GM21360 (cell line): Measurements from ENCODE around the gene CBFA2T3.

Source experiments
- ATAC-seq: cut with Tn5 transposase; IDR thresholded peaks from one replicate; pipeline ENCODE4 v1.9.1; 2021; ENCODE audit warnings: mild to moderate bottlenecking, moderate library complexity; ENCODE audit not compliant: unreplicated experiment

Gene CBFA2T3

DNA sequence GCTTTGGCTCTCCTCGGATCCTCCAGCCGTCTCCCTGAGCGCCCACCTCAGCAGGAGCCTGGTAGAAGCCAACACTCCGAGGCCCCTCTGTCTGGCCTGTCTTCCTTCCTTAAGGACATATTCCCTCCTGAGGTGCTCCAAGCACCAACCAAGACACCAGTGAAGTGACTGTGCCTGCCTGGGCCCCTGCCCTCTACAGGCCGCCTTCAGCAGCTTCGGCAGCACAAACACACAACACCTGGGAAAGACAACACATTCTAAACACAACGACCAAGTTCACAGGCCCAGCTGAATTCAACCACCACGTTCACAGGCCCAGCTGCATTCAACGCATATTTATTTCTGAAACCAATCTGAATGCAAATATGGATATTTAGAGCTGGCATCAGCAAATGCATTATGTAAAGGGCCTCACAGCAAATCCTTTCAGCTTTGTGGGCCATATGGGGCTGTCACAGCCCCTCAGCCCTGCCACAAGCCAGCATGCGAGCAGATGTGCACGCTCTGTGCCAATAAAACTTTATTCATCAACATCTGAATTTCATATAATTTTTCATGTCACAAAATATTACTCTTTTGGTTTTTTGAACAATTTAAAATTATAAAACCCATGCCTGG lies 132.5 kb downstream of the CBFA2T3 start:
- no peak for ATAC-seq

GRCh38 chr16:88843256-88843655 lies 133.8 kb downstream of the CBFA2T3 start:
- ATAC-seq: no peak

GRCh38 chr16:88842806-88843205 lies 134.2 kb downstream of the CBFA2T3 start:
- no peak for ATAC-seq

- no peak for ATAC-seq
Measured at GRCh38 chr16:88842308-88842756, 134.7 kb downstream of the CBFA2T3 start.

DNA sequence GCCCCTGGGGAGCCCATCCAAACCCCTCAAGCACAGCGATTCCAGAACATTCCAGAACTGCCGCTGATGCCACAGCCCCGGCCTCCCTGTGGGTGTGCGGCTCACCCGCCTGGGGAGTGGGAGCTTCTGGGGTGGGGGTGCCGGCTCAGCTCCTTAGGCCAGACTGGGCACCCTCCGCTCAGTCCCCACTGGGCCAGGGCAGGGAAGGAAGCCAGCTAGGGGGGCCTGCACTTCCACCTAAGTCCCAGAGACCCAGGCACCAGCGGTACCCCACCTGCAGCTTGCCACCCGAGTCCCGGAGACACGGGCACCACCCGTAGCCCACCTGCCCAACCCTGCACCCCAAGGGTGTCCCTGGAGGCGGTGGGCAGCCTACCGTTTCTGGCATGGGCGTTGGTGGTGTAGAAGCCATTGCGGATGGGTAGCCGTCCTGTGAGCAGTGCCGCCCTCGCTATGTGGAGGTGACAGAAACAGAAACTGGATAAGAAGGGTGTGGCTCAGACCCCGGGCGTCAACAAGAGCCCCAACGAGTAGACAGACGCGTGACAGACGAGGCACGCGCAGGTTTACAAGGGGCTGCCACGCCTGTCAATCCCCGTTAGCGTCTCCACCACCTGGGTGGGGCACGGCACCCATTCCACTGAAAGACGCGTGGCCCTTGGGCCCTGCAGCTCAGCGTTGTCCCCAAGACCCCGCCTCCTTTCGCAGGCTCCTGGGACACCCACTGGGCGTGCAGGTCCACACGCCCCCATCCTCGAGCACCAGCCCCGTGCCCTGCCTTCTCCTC lies 135.3 kb downstream of the CBFA2T3 start:
- ATAC-seq: no peak

- ATAC-seq: no peak
Measured at GRCh38 chr16:88840600-88841215, 136.3 kb downstream of the CBFA2T3 start.

GRCh38 chr16:88839745-88840599 lies 137.0 kb downstream of the CBFA2T3 start:
- no peak for ATAC-seq

DNA sequence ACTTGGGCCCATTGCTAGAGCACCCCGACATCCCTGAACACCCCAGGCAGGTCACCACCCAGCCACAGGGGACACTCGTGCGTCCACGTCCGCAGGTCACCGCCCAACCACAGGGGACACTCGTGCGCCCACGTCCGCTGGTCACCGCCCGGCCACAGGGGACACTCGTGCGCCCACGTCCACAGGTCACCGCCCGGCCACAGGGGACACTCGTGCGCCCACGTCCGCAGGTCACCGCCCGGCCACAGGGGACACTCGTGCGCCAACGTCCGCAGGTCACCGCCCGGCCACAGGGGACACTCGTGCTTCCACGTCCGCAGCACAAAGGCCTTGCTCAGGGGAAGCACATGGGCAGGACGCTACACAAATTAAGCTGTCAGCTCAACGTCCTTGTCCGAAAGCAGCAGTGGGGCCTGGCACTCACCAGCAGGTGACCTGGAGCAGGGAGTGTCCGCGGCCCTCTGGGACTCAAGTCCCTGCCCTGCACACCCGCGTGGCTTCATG lies 137.9 kb downstream of the CBFA2T3 start:
- ATAC-seq: no peak

DNA sequence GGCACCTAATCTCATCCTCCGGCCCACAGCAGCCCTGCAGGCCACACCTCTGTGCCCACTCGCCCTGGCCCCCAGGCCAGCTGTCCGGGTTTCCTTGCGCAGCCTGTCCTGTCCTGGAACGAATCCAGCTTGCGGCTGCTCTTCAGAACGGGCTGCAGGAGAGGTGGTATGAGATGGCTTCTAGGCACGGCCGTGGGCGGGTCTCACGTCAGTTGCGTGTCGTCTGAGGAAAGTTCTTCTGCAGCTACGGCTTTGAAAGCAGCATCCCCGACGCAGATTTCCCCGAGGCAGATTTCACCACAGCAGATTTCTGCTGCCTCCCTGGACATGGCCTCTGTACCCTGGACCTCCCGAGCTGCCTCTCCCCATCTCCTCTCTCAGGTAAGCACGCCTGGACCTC lies 138.4 kb downstream of the CBFA2T3 start:
- no peak for ATAC-seq

- no peak for ATAC-seq
Measured at GRCh38 chr16:88837806-88838205, 139.2 kb downstream of the CBFA2T3 start.

- ATAC-seq: no peak
Measured at GRCh38 chr16:88836791-88837190, 140.2 kb downstream of the CBFA2T3 start.

GRCh38 chr16:88835818-88836217 lies 141.2 kb downstream of the CBFA2T3 start:
- ATAC-seq: no peak

- ATAC-seq: no peak
Measured at GRCh38 chr16:88835383-88835782, 141.6 kb downstream of the CBFA2T3 start.

- ATAC-seq: no peak
Measured at GRCh38 chr16:88834670-88835069, 142.3 kb downstream of the CBFA2T3 start.

DNA sequence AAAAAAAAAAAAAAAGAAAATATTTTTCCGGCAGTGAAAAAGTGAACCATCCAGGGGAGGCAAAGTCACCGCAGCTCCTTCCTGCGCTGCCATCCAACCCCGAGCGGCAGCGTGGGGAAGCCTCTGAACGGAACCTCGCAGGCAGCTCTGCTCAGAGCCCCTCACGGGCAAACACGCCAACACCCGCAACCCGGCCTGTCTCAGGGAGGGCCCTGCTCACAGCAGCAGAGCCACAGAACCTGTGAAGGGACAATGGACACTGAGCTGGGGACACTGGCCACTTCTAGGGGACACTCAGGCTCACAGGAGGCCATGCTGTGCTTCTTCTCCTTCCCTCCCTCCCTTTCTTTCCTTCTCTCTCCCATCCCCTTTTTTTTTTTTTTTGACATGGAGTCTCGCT lies 143.9 kb downstream of the CBFA2T3 start:
- ATAC-seq: no peak

DNA sequence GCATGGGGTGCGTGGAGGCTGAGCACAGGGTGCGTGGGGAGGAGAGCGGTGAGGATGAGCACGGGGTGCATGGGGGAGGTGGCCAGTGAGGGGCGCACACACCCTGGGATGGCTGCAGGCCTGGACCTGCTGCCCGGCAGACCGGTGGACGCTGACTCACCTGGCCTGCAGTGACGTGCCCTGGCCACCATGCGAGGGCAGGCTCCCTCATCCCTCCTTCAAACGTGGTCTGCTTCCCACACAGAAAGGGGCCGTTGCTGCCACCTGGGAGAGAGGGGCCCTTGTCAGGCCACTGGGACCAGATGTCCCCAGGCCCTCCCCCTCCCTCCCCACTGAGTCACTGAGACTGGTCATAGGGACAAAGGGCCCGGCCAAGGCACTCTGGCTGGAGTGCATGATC lies 145.2 kb downstream of the CBFA2T3 start:
- ATAC-seq: no peak

GRCh38 chr16:88830783-88831182 lies 146.2 kb downstream of the CBFA2T3 start:
- no peak for ATAC-seq

GRCh38 chr16:88830258-88830657 lies 146.7 kb downstream of the CBFA2T3 start:
- no peak for ATAC-seq

GRCh38 chr16:88828711-88829110 lies 148.3 kb downstream of the CBFA2T3 start:
- no peak for ATAC-seq

DNA sequence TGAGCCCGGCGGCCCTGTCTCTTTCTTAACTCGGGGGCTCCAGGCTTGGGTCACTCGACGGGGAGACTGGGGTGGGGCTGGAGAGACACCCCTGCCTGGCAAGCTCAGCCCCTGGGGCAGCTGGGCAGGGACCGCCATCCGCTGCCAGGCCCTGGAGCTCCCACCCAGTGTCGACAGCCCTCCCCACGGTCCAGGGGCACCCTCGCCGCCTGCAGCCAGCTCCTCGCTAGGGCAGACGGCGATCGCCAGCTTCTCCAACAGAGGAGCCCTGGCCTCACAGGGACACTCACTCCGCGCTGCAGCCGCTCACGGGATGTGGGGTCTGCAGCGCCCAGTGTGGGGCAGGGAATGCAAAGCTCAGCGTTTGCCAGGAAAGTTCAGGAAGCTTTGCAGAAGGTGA lies 149.3 kb downstream of the CBFA2T3 start:
- no peak for ATAC-seq
